ENCODE measurements around the gene DDX54. TPM values are rescaled to one million over a fixed set of nuclear protein-coding genes. Genes with fewer than 3 reads are reported as not detected.

DDX54 gene
- total RNA-seq, 2 donors from 2014 or later, result 85.8 to 143 TPM

DNA sequence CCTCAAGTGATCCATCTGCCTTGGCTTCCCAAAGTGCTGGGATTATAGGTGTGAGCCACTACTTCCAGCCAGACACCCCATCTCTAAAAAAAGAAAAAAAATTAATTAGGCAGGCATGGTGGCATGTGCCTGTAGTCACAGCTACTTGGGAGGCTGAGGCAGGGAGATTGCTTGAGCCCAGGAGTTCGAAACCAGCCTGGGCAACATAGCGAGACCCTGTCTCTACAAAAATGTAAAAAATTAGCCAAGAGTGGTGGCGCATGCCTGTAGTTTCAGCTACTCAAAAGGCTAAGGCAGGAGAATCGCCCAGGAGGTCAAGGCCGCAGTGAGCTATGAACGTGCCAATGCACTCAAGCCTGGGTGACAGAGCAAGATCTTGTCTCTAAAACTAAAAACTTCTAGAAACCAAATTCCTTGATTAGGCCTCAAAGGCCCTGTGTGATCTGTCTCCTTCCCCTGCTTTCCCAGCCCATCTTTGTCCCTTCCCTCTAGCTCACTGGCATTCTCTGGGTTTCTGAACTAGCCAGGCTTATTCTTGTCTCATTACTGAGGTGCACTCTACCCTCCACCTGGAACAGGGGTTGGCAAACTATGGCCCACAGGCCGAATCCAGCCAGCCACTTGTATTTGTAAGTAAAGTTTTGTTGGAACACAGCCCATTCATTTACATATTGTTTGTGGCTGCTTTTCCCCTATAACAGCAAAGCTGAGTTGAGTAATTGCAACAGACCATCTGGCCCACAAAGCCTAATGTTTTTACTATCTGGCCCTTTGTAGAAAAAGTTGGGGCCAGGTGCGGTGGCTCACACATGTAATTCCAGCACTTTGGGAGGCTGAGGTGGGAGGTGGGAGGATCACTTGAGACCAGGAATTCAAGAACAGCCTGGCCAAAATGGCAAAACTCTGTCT, 18.8 kb upstream of the DDX54 start:
- ATAC-seq, result no peak
- no peak for DNase-seq (ENCODE audit: low spot score)
- H3K4me3 Mint-ChIP-seq, result peak overlapping the region; percentile 41
- H3K4me1 Mint-ChIP-seq (ENCODE audit: low read depth in 2 of 2), result peaks cover 33 to 37% of the 10 kb centered on the region in 2 donors
- H3K36me3 Mint-ChIP-seq, result no peaks in the 10 kb centered on the region
- H3K9me3 Mint-ChIP-seq, result no peaks in the 10 kb centered on the region
- H3K27ac Mint-ChIP-seq, result peak overlapping the region; percentile 67 to 92
- H3K27me3 Mint-ChIP-seq, result no peaks in the 10 kb centered on the region

- Mint-ChIP-seq H3K27ac (no peak overlapping the region), H3K4me1 (ENCODE audit: low read depth in 2 of 2) (peaks cover 22 to 26% of the 10 kb centered on the region in 2 donors), H3K36me3 (no peaks in the 10 kb centered on the region), H3K9me3 (no peaks in the 10 kb centered on the region), H3K4me3 (no peak overlapping the region), H3K27me3 (no peaks in the 10 kb centered on the region)
- no peak for ATAC-seq
- DNase-seq (ENCODE audit: low spot score), result no peak
Observed at GRCh38 chr12:113202300-113203075, 17.2 kb upstream of the DDX54 start.

DNA sequence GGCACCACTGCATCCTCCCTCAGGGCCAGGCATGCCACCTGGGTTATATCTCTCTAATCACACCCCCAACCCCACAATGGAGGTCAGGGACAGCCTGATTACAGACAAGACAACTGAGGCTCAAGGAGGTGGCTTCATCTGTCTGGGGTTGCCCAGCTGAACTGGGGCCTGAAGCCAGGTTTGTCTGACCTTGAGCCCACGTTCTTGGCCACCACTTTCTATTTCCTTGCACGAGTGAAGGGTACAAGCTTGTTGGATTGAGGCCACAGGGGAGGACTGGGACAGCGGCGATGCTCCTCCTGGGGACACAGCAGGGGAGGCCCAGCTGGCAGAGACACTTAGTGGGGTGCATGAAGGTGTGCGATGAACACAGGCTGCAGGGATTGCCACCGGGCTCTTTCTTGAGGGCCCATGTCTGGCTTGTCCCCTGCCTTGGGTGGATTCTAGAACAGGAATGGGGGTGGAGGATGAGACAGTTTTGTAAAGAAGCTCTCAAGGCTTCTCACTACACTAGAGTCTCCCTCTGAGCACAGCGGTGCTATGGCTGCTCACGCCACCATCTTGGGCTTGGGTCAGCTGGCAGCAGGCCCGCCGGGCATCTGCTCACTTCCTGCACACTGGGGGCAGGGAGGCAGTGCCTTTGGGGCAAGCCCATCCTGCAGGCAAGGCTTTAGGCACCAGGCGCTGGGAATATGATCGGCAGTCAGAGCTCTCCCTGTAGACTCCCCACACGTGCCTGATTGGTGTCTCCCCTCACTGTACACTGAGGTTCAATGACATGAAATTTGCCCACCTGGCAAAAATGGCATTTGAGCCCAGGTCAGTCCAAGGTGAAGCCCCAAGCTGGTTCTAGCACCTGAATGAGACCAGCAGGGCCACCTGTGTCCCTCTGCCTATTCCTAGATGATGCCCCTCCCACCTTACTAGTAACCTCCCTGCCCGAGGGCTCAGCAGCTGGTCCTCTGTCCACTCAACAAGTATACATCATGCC, 16.2 kb upstream of the DDX54 start:
- peaks cover 19 to 22% of the 10 kb centered on the region in 2 donors for H3K4me1 Mint-ChIP-seq (ENCODE audit: low read depth in 2 of 2)
- no peaks in the 10 kb centered on the region for H3K36me3 Mint-ChIP-seq
- no peaks in the 10 kb centered on the region for H3K9me3 Mint-ChIP-seq
- H3K27me3 Mint-ChIP-seq, result no peaks in the 10 kb centered on the region
- no peak overlapping the region for H3K4me3 Mint-ChIP-seq
- no peak for DNase-seq (ENCODE audit: low spot score)
- peak overlapping the region in 1 of 2 donors; percentile 49 for H3K27ac Mint-ChIP-seq
- ATAC-seq, result no peak

GRCh38 chr12:113200021-113200797, 14.9 kb upstream of the DDX54 start:
- ATAC-seq, result no peak
- Mint-ChIP-seq H3K36me3 (no peaks in the 10 kb centered on the region), H3K27me3 (no peaks in the 10 kb centered on the region), H3K4me1 (ENCODE audit: low read depth in 2 of 2) (peaks cover 15 to 18% of the 10 kb centered on the region in 2 donors), H3K4me3 (no peak overlapping the region), H3K27ac (no peak overlapping the region), H3K9me3 (no peaks in the 10 kb centered on the region)
- no peak for DNase-seq (ENCODE audit: low spot score)

GRCh38 chr12:113198296-113198695, 13.0 kb upstream of the DDX54 start:
- ATAC-seq, result no peak

GRCh38 chr12:113197518-113198077, 12.3 kb upstream of the DDX54 start:
- Mint-ChIP-seq H3K36me3 (no peaks in the 10 kb centered on the region), H3K9me3 (no peaks in the 10 kb centered on the region), H3K4me1 (ENCODE audit: low read depth in 2 of 2) (peaks cover 5 to 9% of the 10 kb centered on the region in 2 donors), H3K27me3 (no peaks in the 10 kb centered on the region), H3K4me3 (no peak overlapping the region), H3K27ac (no peak overlapping the region)
- DNase-seq (ENCODE audit: low spot score) (no peak), ATAC-seq (no peak)

More at GRCh38 chr12:113198296-113198695, 13.0 kb upstream of the DDX54 start:
- no peak for DNase-seq (ENCODE audit: low spot score)
- Mint-ChIP-seq H3K9me3 (no peaks in the 10 kb centered on the region), H3K27ac (peak overlapping the region in 1 of 2 donors; percentile 84), H3K27me3 (no peaks in the 10 kb centered on the region), H3K4me3 (no peak overlapping the region), H3K36me3 (no peaks in the 10 kb centered on the region), H3K4me1 (ENCODE audit: low read depth in 2 of 2) (peaks cover 5 to 9% of the 10 kb centered on the region in 2 donors)

GRCh38 chr12:113196990-113197389, 11.7 kb upstream of the DDX54 start:
- H3K4me3 Mint-ChIP-seq, result no peak overlapping the region
- no peaks in the 10 kb centered on the region for H3K27me3 Mint-ChIP-seq
- no peak overlapping the region for H3K27ac Mint-ChIP-seq
- no peaks in the 10 kb centered on the region for H3K9me3 Mint-ChIP-seq
- DNase-seq (ENCODE audit: low spot score) (peak; percentile 75), ATAC-seq (peak; percentile 92)
- H3K4me1 Mint-ChIP-seq (ENCODE audit: low read depth in 2 of 2), result peaks cover 5 to 9% of the 10 kb centered on the region in 2 donors
- H3K36me3 Mint-ChIP-seq, result no peaks in the 10 kb centered on the region

DNA sequence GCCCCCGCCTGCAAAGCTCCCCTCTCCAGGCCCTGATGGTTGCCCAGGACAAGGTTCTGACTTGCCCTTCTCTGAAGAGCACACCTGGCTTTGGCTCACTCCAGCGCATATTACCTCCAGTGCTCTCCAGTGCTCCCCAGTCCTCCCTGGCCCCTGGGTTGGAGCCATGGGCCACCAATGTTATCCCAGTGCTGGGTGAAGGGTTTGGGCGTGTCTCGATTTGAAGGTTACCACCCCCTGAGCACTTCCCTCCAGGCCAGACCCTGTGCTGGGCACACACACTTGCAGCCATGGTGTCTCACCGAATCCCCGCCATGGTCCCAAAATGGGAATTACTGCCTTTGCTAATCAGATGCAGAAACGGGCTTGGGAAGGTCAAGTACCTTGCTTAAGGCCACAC, 11.3 kb upstream of the DDX54 start:
- H3K4me1 Mint-ChIP-seq (ENCODE audit: low read depth in 2 of 2), result peaks cover 5 to 9% of the 10 kb centered on the region in 2 donors
- no peaks in the 10 kb centered on the region for H3K9me3 Mint-ChIP-seq
- H3K36me3 Mint-ChIP-seq, result no peaks in the 10 kb centered on the region
- H3K4me3 Mint-ChIP-seq, result no peak overlapping the region
- ATAC-seq, result peak in 1 of 2 donors; percentile 4
- H3K27me3 Mint-ChIP-seq, result no peaks in the 10 kb centered on the region
- no peak for DNase-seq (ENCODE audit: low spot score)
- H3K27ac Mint-ChIP-seq, result no peak overlapping the region

- DNase-seq (ENCODE audit: low spot score) (no peak), ATAC-seq (no peak)
- Mint-ChIP-seq H3K4me3 (no peak overlapping the region), H3K27me3 (no peaks in the 10 kb centered on the region), H3K4me1 (ENCODE audit: low read depth in 2 of 2) (peaks cover 5 to 9% of the 10 kb centered on the region in 2 donors), H3K27ac (peak overlapping the region in 1 of 2 donors; percentile 21), H3K36me3 (no peaks in the 10 kb centered on the region), H3K9me3 (no peaks in the 10 kb centered on the region)
Observed at GRCh38 chr12:113195598-113195997, 10.3 kb upstream of the DDX54 start.

GRCh38 chr12:113194971-113195391, 9.7 kb upstream of the DDX54 start:
- Mint-ChIP-seq H3K36me3 (no peaks in the 10 kb centered on the region), H3K9me3 (no peaks in the 10 kb centered on the region), H3K4me3 (no peak overlapping the region), H3K27ac (no peak overlapping the region), H3K27me3 (no peaks in the 10 kb centered on the region), H3K4me1 (ENCODE audit: low read depth in 2 of 2) (peaks cover 5 to 9% of the 10 kb centered on the region in 2 donors)
- DNase-seq (ENCODE audit: low spot score), result no peak
- no peak for ATAC-seq

DNA sequence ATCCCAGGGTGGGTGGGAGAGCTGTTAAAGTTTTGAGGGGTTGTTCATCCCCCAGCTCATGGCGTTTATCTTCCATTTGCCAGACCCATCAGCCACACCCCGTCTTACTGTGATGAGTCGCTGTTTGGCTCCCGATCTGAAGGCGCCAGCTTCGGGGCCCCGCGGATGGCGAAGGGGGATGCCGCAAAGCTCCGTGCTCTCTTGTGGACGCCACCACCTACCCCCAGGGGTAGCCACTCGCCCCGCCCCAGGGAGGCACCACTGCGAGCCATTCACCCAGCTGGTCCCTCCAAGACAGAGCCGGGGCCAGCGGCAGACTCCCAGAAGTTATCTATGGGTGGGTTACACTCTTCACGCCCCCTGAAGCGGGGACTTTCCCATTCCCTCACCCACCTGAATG, 5.9 kb upstream of the DDX54 start:
- Mint-ChIP-seq H3K27ac (no peak overlapping the region), H3K9me3 (no peaks in the 10 kb centered on the region), H3K4me3 (no peak overlapping the region), H3K36me3 (peaks cover 6% of the 10 kb centered on the region), H3K27me3 (no peaks in the 10 kb centered on the region), H3K4me1 (ENCODE audit: low read depth in 2 of 2) (peaks cover 15 to 18% of the 10 kb centered on the region in 2 donors)
- ATAC-seq (no peak), DNase-seq (ENCODE audit: low spot score) (no peak)

DNA sequence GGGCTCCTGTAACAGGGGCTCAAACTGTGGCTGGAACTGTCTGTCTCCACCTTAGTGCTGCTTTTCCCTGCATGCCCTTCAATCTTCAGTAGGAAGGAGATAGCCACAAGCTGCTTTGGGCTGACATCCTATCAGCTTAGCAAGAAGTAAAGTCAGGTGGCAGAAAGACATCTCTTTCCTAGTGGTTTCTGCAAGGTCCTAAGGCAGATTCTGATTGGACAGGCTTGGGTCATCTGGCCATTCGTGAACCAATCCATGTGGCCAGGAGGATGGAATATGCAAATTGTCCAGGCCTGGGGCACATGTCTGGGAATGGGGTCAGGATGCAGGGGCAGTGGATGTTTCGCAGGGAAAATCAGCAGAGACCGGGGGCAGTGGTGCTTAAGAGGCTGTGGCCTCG, 5.5 kb upstream of the DDX54 start:
- DNase-seq (ENCODE audit: low spot score) (no peak), ATAC-seq (peak in 1 of 2 donors; percentile 32)
- Mint-ChIP-seq H3K9me3 (no peaks in the 10 kb centered on the region), H3K36me3 (peaks cover 6% of the 10 kb centered on the region), H3K4me1 (ENCODE audit: low read depth in 2 of 2) (peaks cover 17 to 21% of the 10 kb centered on the region in 2 donors), H3K27me3 (no peaks in the 10 kb centered on the region), H3K4me3 (no peak overlapping the region), H3K27ac (no peak overlapping the region)

Measured in natural killer cell treated with Interleukin-12 subunit alpha and Interleukin-12 subunit beta and Interleukin-15 and Interleukin-18, amount 100 ng/mL, for 72 hours (primary cell).